HG02588 (cell line): ENCODE measurements around the gene BAAT.

ENCODE experiments used
- ATAC-seq: cut with Tn5 transposase; IDR thresholded peaks from one replicate; pipeline ENCODE4 v1.9.1; 2021; ENCODE audit warnings: mild to moderate bottlenecking, moderate library complexity; ENCODE audit not compliant: unreplicated experiment

The BAAT gene

GRCh38 chr9:101398930-101399642 is 14.3 kb upstream of the BAAT start:
- ATAC-seq, result no peak

DNA sequence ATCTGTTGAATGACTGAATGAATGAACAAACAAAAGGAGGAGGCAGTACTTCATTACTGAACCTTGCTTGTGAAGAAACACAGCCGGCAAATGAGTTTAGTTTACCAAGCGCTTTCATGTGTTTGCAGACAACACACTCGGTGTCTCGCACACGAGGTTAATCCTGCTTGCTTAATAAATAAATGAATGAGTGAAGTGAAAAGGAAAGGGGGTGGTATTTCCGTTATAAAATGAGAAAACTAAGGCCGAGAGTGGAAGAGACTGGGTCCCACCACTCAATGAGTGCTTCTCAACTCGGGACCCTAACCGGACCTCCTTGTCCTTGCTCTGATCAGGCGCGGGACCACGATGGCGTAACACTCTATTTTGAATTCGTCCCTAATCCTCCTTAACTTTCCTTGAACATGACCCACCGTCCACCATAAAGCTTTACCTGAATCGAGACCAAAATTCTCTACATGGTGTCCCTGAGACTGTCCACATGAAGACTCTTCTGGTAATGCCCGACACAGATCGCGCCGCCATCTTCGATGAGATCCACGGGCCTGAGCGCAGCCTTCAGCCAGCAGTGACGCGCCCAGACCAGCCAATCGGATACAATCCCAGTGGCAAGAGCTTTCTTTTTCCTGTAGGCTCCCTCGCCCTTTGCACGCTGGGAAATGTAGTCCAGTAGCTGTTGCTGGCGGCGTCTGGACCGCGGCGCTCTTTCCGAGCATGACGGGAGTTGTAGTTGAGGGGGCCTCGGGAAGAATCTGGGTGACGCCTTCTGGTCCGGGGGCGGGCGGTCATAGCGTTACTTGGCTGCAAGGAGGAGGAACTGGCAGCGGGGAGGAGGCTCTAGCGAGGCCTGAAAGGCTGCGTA is 13.5 kb upstream of the BAAT start, which contains the start of the genes MRPL50 and ZNF189:
Gene MRPL50 (minus strand): TSS at position 551 of the 862 bp plus-strand sequence. CDS start 26 bp downstream, at position 525.
Gene ZNF189 (plus strand): TSS at position 784 of the 862 bp plus-strand sequence. CDS start 306 bp downstream, outside the sequence.
- peak; percentile 99 for ATAC-seq

DNA sequence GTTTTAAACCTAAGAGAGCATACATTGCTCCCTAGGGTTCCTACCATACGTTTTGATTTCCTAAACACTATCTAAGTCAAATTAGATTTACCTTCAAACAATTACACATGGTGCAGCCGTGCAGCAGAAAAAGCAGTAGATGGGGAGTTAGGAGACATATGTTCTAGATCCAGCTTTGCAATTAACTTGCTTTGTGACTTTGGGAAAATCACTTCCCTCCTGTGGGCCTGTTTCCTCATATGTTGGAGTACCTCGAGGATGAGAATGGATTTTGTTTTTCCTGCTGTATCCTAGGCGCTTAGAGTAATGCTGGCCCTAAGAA is 12.9 kb upstream of the BAAT start:
- no peak for ATAC-seq

DNA sequence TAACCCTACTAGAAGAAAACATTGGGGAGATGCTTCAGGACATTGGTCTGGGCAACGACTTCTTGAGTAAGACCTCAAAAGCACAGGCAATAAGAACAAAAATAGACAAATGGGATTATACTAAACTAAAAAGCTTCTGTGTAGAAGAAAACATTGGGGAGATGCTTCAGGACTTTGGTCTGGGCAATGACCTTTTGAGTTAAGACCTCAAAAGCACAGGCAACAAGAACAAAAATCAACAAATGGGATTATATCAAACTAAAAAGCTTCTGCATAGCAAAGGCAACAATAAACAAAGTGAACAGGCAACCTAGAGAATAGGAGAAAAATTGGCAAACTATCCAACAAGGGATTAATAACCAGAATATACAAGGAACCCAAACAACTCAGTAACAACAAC is 9.9 kb upstream of the BAAT start:
- ATAC-seq, result no peak

DNA sequence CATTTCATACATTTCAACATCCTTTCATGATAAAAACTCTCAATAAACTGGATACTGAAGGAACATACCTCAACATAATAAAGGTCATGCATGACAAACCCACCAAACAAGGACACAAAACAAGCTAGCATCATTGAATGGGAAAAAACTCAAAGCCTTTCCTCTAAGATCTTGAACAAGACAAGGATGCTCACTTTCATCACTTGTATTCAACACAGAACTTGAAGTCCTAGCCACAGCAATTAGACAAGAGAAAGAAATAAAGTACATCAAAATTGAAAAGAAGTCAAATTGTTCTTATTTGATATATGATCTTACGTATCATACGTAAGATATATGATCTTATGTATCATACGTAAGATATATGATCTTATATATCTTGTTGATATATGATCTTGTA is 8.3 kb upstream of the BAAT start:
- ATAC-seq, result no peak

GRCh38 chr9:101388507-101388993 is 3.7 kb upstream of the BAAT start:
- no peak for ATAC-seq

- no peak for ATAC-seq
These were observed 3.2 kb upstream of the BAAT start for GRCh38 chr9:101387871-101388506.

GRCh38 chr9:101383361-101383760 is 1.4 kb downstream of the BAAT start:
- ATAC-seq, result no peak

- no peak for ATAC-seq
These were observed 2.9 kb downstream of the BAAT start for GRCh38 chr9:101381833-101382342.

GRCh38 chr9:101381118-101381517 is 3.7 kb downstream of the BAAT start:
- ATAC-seq, result no peak

DNA sequence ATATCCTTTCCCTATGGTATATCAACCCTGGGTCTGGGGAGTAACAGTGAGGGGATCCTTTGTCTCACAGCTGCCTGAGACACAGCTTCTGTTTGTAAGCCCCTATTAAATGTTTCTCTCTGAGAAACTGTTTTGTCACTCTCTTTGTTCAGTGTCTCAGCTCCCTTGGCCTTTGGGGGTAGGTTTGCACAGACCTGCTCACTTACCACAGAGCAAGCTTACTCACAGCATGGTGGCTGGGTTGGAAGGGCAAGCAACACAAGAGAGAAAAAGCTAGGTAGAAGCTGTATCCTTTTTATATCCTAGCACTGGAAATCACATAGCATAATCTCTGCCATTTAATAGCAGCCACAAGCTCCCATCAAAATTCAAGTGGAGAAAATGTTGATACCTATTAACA is 4.5 kb downstream of the BAAT start:
- ATAC-seq, result no peak

- ATAC-seq, result no peak
These were observed 8.5 kb downstream of the BAAT start for GRCh38 chr9:101376111-101376848.

- ATAC-seq, result no peak
These were observed 9.3 kb downstream of the BAAT start for GRCh38 chr9:101375546-101375945.

DNA sequence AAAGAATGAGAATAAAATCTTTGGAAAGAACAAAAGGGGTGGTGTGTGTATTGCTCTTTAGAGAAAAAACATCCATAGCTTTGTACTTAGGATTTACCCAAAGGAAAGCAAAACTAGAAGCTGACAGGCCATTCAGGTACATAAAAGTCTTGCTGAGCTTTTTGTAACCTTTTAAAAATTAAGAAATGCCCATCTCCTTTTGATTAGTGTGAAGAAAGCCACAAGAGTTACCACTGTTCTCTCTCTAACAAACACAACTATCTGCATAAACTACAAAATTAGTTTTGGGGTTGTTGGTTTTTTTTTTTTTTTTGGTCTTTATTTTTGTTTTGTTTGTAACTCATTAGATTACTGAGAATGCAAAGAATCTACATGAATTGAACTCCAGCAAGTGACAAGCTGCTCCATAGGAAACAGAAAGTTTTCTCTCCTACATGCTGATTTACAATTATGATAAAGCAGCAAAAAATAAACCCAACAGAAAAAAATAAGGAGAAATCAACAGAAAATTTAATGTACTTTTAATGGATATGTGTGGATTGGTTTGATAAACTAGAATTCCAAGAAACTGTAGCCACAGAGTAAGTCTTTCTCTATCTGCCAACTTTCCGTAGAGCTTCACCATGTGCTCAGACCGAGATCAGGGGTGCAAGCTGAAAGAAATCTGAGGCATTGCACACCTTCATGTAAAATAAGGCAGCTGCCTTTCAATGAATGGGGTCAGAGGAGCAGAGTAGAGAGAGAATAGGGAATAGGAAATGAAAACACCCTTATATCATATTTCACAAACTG is 12.3 kb downstream of the BAAT start:
- ATAC-seq, result no peak

DNA sequence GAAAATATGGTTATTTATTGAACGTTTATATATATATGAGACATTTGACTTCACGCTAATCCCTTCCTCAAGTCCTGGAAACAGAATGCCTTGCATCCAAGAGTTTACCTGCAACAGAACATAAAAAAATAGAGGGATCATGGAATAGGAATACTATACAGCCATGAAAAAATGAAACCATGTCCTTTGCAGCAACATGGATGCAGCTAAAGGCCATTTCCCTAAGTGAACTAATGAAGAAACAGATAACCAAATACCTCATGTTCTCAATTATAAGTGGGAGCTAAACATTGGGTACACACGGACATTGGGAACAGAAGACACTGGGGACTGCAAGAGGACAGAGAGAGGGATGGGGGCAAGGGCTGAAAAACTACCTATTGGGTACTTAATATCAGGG is 13.0 kb downstream of the BAAT start:
- ATAC-seq, result no peak

DNA sequence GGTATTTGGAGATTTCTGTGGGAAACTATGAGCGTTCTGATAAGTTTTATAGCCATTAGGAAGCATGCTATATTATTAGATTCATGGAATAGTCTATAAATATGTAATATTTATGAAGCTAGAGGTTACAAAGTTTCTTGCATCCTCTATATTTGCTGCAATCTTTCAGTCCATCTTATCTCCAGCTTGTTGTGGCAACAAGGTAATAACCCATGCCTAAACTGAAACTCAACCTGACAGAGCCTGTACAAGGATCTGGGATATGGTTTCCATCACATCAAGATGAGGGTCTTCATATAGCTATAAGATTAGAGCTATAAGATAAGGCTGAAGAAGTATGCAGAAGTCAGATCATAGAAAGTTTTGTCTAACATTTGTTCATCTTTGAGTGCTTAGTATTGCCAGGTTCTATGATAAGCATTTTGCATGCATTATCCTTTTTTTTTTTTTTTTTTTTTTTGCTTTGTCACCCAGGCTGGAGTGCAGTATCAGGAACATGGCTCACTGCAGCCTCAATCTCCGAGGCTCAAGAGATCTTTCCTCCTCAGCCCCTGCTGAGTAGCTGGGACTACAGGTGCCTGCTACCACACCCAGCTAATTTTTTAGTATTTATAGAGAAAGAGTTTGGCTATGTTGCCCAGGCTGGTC is 14.8 kb downstream of the BAAT start:
- ATAC-seq, result no peak

DNA sequence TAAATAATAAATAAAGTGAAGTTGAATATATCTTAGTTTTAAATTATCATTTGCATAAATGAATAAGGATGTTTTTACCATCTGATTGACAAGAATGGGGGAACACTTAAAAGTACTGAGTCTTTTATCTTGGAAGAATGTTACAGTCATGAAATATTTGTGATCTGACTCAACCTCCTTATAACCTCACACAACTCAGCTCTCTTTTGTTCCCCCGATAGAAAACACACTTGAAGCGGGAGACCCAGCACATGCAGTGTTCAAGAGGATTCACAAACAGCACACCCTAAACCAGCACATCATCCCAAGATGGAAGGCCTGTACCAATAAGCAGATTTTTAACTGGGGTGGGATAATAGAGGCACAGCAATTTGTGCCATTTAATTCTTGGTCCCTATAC is 15.5 kb downstream of the BAAT start:
- no peak for ATAC-seq

DNA sequence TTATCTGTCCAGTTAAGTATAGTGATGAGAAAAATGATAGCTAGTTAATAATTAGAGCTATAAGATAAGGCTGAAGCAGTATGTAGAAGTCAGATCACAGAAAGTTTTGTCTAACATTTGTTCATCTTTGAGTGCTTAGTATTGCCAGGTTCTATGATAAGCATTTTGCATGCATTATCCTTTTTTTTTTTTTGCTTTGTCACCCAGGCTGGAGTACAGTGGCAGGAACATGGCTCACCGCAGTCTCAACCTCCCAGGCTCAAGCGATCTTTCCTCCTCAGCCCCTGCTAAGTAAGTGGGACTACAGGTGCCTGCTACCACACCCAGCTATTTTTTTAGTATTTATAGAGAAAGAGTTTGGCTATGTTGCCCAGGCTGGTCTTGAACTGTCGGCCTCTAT is 17.5 kb downstream of the BAAT start:
- ATAC-seq, result no peak

- ATAC-seq, result no peak
These were observed 18.6 kb downstream of the BAAT start for GRCh38 chr9:101366038-101366756.
